Caki2 (cell line): ENCODE data around the gene NFATC1. TPM values are rescaled to one million over a fixed set of nuclear protein-coding genes. Genes with fewer than 3 reads are reported as not detected.

Source experiments
- DNase-seq: peaks from one replicate; pipeline ENCODE4 v3.0.0-alpha.2; 2015; ENCODE audit warnings: low read depth
- in situ Hi-C: cut with HindIII; loops from 2 replicates; pipeline ENCODE4 v1.10.0; 2016; ENCODE audit warnings: low sequenced_read_pairs, low pct_unique_long_range_greater_than_20kb, mixed read lengths
- total RNA-seq: library from RNA; depleted of rRNA; stranded (reverse); fragments of >200 nt; shearing (Covaris generic); gene quantifications from 2 replicates; pipeline ENCODE4 v1.2.3, GENCODE V29; 2014; ENCODE audit warnings: low replicate concordance

Gene NFATC1
- total RNA-seq, 1 experiment from 2014 or later, result 8.3 TPM

GRCh38 chr18:79413426-79413825 is 17.7 kb downstream of the NFATC1 start:
- no peak for DNase-seq
- in situ Hi-C loops, result no loop called here

DNA sequence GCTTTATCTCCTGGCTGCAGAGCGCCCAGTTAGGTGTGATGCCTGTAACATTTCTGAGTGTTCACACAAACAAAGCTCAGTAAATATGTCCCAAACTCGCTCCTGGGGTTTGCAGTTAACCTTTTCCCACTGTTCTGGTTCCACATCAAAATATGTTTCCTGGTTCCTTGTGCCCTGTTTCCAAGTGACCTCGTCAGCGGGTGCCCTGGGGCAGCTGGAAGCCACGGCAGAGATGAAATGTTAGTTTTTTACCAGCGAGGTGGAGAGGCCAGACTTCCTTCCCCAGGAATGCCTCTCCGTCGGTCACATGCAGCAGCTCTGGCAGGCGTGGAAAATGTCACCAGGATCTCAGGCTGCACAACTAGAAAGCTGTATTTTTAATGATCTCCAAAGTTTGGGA is 18.2 kb downstream of the NFATC1 start:
- DNase-seq, result no peak
- in situ Hi-C loops, result no loop called here

DNA sequence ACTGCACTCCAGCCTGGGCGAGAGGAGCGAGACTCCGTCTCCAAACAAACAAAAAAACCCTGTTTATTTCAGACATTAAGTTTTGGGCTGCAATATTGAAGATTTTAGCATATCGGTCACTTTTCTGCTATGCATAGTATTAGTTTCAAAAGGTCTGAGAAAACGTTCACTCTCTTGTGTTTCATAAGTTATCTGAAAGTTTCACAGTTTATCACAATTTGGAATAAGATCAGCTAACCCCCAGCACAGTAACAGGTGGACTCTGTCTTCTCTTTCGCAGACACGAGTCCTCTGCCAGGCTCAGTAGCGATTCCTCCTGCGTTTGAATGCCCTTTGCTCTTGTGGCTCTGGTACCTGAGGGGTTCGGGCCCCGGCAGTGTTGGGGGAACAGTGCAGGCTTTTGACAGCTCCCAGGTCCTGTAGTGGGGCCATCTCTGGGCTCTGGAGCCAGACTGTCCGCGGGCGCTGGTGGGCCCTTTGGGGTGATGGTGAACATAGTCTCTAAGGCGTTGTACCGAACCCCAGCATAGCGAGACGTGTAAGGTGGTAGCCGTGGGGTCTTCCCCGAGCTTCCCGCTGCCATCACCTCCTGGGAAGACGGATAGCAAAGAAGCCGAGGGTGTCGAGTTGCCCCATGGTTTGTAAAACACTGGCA is 20.4 kb downstream of the NFATC1 start:
- in situ Hi-C loops, result no loop called here
- no peak for DNase-seq

GRCh38 chr18:79416677-79417052 is 20.9 kb downstream of the NFATC1 start:
- no peak for DNase-seq
- in situ Hi-C loops, result no loop called here

DNA sequence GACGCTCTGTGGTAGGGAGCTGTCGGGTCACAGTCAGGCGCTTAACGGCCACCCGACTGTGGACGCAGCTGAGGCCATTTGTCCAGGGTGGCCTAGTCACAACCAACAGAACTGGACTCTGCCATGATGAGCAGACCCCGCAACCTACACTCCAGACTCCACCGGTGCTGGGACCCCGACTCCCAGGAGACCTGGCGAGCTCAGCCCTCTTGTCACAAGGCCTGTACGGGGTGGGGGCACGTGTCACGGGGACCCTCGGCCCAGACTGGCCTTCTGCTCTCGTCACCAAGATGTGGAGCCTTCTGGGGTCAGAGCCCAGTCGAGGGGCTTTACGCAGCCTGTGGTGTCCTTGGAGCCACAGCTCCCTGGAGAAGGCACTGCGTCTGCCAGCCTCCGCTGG is 22.5 kb downstream of the NFATC1 start:
- no peak for DNase-seq
- in situ Hi-C loops, result no loop called here

DNA sequence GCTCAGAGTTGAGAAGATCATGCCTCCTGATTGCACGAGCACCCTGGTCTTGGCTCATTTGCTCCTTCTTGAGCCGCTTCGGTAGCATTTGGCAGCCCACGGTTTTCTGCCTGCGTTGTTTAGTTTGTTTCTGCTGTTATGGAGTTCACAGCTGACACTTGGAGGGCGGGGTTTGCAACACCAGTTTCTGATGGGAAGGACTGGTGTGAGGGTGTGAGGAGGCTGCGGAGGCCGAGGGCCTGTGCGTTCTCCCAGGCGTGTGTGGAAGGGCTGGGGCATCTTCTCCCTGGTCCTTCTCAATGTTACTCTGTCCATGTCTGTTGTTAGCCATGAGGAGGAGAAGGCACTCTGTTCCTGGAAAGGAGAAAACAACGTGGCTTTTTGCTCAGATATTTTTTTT is 22.9 kb downstream of the NFATC1 start:
- in situ Hi-C loops, result no loop called here
- DNase-seq, result no peak

- DNase-seq, result no peak
- in situ Hi-C loops, result no loop called here
Measured at GRCh38 chr18:79420033-79420745, 24.5 kb downstream of the NFATC1 start.

DNA sequence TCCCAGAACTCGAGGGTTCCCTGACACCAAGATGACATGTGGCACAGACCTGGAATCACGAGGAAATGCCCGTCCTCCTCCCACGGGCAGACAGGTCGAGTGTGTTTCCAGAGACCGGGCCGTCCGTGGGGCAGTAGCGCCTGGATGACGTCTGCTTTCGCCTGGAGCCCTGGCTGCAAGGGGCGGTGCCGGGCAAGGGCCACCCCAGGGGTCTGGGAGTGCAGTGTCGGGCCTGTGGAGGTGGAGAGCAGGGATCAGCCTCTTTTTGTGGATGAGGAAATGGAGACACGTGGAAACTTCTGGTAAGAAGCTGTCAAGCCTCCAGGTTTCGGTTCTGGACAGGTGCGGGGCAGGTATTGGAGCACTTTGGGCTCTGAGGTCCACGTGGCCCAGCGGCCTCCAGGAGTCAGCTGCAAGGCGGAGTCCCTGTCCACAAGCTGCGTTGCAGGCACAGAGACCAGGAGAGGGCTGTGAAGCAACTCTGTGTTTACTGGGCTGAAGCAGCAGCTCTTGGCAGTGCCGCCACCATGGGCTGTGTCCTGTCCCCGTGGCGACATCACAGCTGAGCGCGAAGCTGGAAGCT is 25.6 kb downstream of the NFATC1 start:
- no peak for DNase-seq
- in situ Hi-C loops, result no loop called here

DNA sequence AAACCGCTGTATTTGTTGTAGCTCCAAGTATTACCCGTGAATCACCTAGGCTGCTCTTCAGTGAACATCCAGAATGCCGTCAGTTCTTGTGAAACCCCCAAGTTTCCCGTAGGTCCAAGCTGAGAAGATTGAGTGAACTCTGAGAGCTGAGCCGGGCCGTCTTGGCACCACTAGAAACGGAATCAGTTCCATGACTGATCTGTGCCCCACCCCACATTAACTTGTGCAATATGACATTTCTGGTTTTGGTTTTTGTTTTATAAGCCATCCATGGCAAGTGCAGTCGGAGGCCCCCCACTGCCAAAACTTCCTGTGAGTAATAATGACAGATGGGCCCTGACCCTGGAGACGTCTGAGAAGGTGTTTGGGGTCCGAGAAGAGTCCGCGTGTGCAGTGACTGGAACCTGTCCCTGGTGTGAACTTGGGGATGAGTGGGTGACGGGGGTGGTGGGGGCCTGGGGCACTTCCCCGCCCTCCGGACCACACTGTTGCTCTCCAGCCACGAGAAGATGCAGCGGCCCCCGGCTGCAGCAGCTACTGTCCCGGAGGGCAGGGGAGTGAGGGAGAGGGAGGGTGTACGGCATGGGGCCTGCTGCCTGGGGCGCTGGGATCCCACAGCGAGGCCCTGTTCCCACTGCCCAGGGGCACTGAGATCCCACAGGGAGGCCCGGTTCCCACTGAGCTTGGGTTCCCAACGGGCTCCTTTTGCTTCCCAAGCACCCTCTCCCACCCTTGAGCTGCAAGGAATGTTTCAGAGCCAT is 26.5 kb downstream of the NFATC1 start:
- in situ Hi-C loops, result no loop called here
- no peak for DNase-seq

DNA sequence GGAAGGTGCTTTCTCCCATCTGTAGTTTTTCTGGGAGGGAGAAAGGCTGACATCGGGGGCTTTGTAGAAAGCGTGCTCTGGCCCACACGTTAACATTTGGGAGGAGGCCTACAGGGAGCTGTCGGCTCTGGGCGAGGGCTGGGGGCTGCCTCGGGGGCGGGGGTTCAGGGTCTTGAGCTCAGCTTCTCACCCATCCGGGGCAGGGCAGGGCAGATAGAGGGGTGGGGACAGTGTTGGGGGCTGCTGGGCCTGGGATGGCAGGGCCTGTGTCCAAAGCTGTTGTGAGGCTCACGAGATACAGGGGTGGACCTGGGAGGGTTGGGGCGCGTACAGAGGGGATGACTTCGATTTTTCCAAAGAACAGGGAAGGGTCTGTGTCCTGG is 27.0 kb downstream of the NFATC1 start:
- in situ Hi-C loops, result no loop called here
- DNase-seq, result no peak

DNA sequence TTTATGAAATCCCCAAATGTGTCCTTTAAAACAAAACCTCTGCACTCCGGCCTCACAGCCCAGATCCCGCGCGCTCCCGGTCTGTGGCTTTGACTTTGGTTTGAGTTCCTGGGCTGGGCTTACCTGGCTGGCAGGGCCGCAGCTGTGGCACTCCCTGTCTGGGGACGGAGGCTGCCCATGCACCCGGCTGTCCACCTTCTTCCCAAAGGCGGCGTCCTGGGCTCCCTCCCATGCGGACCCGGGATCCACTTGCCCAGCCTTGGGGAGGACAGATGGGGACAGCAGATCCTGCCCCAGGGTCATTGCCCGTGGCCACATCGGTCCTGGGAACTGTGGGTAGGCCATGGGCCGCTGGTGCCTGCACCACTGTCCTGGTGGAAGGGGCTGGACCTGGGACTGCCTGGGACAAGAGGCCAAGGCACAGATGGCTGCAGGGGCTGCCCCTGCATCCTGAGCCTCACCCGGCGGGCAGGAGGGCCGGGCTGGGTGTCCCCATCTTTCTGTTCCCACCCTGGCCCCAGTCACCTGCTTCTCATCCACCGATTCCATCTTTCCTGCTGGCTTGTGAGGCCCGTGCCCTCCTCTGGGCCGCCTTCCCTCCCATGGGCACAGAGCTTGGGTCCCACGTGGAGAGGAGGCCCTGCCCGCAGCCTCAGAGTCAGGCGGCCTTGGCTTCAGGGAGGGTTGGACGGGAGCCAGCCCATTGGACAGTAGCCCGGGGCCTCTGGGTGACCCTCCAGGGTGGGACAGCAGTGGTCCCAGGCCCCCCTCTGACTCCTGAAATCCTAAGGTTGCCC is 27.7 kb downstream of the NFATC1 start:
- in situ Hi-C loops, result no loop called here
- no peak for DNase-seq

GRCh38 chr18:79424008-79424565 is 28.4 kb downstream of the NFATC1 start:
- in situ Hi-C loops, result no loop called here
- DNase-seq, result no peak

GRCh38 chr18:79424880-79425568 is 29.3 kb downstream of the NFATC1 start:
- in situ Hi-C loops, result no loop called here
- no peak for DNase-seq

DNA sequence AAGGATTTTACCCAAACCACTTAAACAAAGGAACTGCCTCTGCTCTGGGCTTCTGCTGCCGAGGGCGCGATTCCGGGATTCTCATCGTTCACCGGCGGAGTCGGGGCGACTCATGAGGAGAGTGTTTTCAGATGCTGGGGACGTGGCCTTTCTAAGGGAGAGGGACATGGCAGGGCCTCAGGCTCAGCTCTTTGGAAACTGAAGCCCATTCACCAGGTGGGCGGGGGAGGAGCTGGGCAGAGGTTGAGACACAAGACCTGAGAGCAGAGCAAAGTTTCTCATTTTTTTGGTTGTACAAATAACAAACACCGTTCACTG is 29.8 kb downstream of the NFATC1 start:
- DNase-seq, result no peak
- in situ Hi-C loops, result no loop called here

DNA sequence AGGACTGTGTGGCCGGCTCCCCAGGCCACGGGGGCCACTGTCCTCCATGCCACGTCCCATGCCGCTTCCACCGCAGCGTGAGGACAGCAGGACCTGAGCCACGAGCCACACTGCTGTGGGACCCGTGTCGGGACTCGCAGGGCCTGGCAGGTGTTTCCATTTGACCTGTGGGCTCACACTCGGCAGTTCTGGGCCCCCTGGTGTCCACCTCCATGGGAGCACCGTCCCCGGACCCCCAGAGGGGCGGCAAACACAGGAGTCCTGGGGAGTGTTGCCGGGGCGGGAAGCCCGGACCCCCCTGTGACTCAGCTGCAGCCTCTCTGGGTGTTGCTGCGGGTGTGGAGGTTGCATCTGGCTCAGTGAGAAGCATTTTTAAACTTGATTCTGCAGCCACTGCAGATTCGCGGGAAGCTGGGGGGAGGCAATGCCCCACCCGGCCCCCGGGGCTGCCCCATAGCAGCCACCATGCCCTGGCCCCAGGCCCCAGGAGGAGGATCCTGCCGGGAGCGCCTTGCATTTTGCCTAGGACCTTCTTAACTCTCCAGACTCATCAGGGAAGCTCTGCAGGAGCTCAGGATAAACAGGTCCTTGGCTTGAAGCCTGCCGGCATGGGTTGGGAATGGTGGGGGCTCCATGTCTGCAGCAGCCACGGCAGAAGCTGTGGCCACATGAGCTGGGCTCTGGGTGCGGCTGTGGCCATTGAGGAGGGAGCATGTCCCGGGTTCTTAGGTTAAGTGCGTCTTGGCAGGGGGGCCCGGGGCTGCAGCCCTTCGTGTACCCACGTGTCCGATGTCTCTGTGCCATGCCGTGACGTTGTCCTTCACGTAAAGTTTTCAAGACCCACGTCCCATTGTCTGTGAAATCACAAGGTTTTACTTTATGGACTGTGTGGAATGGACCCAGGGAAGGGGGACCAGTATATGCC is 30.9 kb downstream of the NFATC1 start:
- in situ Hi-C loops, result no loop called here
- no peak for DNase-seq

- in situ Hi-C loops, result no loop called here
- DNase-seq, result no peak
Measured at GRCh38 chr18:79427368-79428225, 31.9 kb downstream of the NFATC1 start.
